COR-L47 (cell line): ENCODE measurements around the gene GDF11.

ENCODE experiments used
- DNase-seq: peaks from one replicate; lab custom pipeline; 2025; lab: John Stamatoyannopoulos, UW

The GDF11 gene

DNA sequence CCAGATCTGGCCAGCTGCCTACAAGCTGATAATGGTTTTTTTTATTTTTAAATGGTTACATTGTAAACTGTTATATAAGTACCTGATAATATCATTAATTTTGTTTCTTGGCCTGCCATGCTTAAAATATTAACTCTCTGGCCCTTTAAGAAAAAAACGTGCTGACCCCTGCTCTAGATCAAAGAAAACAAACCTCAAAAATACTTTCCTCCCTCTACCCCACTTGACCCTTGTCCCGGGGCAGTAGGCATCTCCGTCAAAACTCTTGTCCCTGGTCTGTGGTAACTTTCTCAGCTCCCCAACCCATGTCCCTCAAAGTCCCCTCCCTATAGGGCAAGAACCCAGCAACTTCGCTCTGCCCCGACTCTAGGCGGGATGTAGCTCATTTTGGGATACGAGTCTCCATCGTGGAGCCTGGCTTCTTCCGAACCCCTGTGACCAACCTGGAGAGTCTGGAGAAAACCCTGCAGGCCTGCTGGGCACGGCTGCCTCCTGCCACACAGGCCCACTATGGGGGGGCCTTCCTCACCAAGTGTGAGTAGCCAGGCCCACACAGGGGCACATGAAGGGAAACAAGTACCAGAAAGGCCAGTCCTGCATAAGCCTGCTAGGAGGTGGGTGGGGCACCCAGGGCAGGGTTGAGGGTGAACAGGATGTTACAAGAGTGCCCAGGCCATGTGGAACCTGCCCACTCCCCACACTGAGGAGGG, 19.3 kb upstream of the GDF11 start:
- no peak for DNase-seq

GRCh38 chr12:55724226-55724939, 18.5 kb upstream of the GDF11 start:
- peak; percentile 47 for DNase-seq

- DNase-seq, result no peak
Observed at GRCh38 chr12:55724940-55725309, 18.0 kb upstream of the GDF11 start.

GRCh38 chr12:55725556-55725955, 17.4 kb upstream of the GDF11 start:
- DNase-seq, result no peak

DNA sequence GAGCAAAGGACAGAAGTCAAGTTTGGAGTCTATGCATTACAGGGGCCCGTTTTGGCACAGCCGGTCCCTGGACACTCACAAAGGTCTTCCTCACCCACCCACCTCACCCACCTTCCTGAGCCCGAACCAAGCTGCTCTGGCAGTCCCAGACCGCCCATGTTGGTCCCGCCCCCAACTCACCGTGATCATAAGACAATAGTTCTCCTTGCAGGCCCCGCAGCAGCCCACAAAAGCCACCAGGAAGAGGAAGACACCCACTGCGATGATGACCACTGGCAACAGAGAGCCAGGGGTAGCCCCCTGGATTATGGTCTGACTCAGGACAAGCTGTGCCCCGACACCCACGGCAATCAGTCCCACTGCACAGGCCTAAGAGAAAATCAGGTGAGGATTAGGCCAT, 16.0 kb upstream of the GDF11 start:
- no peak for DNase-seq

DNA sequence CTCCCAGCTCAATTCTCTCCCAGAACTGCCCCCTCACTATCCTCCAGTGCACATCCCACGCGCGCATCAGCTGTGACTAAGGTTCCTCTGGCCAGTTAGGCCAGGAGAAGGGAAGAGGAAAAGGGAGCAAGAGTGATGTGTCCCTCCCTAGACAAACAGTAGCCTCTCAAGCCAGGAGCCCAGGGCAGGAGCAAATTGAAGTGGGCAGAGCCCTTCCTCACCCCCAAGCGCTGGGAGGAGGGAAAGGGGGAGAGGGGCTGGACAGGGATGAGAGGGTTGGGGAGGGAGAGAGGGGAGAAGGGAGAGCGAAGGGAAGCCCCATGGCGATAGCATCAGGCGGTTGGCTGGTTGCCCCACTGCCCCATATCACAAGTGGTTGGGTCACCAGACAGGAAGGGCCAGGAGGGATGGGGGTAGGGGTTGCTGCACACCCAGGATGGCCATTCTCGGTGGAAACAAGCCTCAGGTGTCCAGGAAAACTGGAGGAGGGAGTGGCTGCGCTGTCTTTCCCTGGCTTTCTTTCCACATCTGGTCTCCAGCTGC, 15.2 kb upstream of the GDF11 start:
- peak; percentile 17 for DNase-seq

DNA sequence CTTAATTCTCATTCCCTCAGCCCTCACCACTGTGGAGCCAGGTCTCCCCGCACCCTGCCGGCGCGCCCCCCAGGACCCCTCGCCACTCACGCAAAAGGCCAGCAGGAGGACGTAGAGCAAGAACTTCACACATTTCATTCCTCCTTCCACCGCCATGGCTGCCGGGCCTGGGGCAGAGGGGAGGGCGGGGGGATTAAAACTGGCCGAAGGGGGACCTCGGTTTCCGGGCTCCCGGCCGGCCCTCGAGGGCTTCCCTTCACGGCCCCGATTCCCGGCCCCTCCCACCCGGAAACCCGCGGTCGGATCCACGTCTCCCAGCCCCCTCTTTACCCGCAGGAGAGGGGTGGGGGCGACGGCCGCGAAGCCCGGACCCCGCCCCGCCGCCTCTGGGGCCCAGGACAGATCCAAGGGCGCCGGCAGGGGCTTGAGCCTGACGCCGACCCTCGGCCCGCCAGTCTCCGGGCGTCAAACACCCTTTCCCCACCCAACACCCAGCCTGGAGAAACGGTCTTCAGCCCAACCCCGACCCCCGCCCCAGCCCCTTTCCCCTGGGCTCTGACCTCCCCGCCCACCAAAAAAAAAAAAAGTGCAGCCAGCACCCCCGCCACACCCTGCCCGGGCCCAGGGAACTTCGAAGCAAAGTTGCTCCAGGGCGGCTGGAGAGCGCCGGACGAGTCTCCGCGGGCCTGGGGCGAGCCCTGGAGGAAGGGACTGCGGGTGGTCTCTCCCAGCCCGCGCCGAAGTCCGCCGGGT, 14.6 kb upstream of the GDF11 start:
- peak; percentile 27 for DNase-seq

DNA sequence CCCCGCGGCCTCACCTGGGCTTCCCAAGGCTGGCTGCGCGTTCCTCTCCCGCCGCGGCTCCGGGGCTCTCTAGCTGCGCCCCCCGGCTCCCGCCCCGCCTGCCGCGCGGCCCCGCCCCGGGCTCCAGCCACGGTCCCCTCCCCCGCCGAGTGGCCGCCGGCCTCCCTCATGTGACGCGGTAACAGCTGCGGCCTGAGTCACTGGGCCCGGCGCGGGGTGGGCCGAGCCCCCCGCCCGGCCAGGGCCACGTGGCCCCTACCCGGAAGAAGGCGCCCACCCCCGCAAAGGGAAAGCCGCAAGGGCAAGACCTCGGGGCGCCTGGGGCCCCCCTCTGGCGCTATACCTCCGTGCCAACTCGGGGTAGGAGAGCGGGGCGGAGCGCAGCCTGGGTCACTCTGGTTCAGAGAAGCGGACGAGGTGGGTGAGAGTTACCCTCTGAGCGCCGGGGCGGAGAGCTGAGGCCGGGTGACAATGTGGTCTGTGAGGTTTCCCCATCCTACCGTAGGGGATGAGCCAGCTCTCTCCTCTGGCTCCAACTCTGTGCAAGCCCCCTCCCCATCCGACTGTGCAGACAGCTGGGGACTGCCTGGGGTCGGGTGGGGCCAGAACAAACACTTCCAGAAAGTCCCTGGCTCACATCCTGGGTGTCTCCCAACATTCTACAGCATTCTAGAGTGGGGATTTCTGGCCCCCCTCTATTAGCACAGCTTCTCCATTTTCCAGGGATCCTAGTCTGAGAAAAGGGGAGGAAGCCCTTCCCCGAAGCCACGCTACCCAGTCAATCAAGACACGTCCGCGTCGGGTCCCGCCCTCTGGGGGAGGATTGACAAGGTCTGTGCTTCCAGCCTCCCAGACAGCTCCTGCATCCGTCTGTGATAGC, 13.7 kb upstream of the GDF11 start, which contains the start of gene CD63:
TSS of gene CD63 (minus strand) at position 71 of the 880 bp plus-strand sequence. CDS start 668 bp downstream, outside the sequence.
- peak; percentile 81 for DNase-seq

DNA sequence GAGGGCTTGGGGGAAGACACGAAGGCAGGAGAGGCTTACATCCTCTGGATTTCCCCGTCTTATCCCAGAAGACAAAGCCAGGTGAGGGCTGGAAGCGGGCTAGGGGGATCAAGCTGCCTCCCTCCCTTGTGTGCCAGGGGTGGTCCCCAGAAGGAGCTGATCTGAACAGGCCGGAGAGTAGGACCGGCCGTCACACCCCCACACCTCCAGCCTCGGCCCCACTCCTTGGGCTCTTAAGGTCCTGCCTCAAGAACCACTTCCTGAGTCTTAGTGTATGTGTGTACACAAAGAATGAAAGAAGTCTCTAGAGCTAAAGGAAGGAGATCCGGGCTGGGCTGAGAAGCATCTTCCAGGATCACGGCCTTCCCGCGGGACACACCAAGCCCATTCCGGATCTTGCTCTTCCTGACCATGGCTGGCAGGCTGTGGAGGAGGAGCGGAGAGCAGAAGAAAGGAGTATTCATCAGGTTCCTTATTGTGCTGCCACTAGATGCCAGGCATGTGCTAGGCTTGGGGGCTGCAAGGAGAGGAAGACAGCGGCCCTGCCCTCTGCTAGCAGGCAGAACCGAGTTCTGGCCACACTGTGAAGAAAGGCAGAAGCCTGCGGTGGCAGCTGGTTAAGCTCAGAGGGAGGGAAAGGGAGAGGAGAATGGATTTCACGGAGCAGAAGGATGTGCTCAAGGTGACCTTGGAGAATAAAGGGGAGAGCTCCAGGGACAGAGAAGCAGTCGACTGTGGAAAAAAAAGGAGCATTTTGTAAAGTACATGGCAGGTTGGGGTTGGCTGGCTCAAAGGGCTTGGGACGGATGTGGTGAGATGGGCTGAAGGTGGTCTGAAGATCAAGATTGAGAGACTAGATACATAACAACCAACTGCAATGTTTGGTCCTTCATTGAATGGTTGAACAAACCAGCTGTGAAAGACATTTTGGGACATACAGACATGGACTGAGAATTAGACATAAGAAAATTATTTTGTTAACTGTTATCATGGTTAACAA, 12.8 kb upstream of the GDF11 start:
- peak; percentile 36 for DNase-seq

GRCh38 chr12:55732288-55732687, 10.6 kb upstream of the GDF11 start:
- DNase-seq, result no peak

- DNase-seq, result no peak
Observed at GRCh38 chr12:55733021-55733555, 9.8 kb upstream of the GDF11 start.

GRCh38 chr12:55733858-55734257, 9.1 kb upstream of the GDF11 start:
- DNase-seq, result no peak

- DNase-seq, result no peak
Observed at GRCh38 chr12:55734595-55734994, 8.3 kb upstream of the GDF11 start.

DNA sequence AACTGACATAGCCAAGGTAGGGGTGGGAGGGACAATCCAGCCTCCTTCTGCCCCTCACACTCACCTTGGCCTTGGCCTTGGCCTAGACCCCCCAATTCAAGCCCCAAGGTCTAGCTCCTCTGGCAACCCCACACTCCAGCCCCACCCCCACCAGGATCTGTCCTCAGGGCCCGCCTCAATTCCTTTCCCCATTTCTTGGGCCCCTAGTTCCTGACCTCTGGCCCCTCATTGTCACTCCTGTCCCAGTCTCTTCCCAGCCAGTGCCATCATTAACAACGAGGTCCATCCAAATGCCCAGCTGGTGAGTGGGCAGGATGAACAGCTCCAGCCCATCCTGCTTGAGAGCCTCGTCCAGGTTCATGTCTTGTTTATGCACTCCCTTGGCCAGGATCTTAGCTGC, 6.8 kb upstream of the GDF11 start:
- DNase-seq, result no peak

- peak; percentile 61 for DNase-seq
Observed at GRCh38 chr12:55736780-55737580, 5.9 kb upstream of the GDF11 start.

GRCh38 chr12:55737581-55738122, 5.3 kb upstream of the GDF11 start:
- DNase-seq, result no peak

GRCh38 chr12:55738123-55739024, 4.5 kb upstream of the GDF11 start:
- peak; percentile 84 for DNase-seq

DNA sequence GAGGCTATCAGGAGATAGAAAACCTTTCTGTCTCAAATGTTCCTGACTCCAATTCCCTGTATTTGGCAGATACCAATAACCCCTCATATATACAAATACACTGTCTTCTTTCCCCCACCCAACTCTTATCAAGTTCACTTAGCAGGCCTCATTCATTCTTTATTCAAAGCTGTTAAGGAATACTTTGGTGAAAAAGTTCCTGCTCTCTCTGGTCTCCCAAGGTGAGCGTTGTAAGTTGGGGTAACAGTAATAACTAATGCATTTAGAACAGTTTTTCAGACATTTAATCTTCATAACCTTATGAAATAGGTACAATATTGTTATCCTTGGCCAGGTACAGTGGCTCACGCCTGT, 3.9 kb upstream of the GDF11 start:
- DNase-seq, result no peak
